Measurements from ENCODE around the gene PF4V1. TPM values are rescaled to one million over a fixed set of nuclear protein-coding genes. Genes with fewer than 3 reads are reported as not detected.

PF4V1 gene
- total and polyA plus RNA-seq, 9 of the 15 experiments (the other 6 are each of a cell fraction or from before 2014, with no cell fraction given) = not detected

DNA sequence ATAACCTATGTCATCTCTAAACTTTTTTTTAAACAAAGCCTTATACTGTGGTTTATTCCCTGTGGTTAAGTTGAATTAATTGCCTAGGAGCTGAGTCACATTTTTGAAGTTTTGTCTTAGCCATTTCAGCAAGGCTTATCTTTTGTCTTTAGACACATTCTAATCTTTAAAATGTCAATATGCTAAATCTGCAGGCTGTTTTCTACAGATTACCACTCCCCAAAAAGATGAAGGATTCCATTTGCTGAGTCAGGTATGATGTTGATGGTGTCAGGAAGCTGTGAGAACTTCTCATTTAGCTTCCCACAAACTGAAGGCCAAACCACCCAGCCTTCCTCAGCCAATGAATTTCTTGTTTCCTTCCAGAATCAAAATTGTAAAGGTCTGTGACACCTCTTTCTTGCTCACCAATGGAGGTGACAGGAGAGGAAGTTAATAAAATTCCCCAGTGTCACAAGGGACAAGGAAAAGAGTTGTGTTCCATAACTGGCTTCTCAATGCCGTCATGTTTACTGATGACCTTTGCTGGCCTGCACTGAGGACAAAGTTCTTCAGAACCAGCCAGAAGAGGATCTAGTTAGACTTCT is 20.4 kb upstream of the PF4V1 start (continued):
- TF ChIP-seq TEAD4 (IDR thresholded peaks at IDR 0.05; ENCODE audit: low read length) (peak; percentile 98), TEAD4 (CRISPR knock-in tag; IDR thresholded peaks at IDR 0.05; ENCODE audit: borderline replicate concordance) (no peak), MYNN (IDR thresholded peaks at IDR 0.05) (no peak), MYNN (CRISPR knock-in tag; IDR thresholded peaks at IDR 0.05) (no peak), TARDBP (IDR thresholded peaks at IDR 0.05) (no peak; the same call in 1 of the 2 replicates), HMBOX1 (IDR thresholded peaks at IDR 0.05) (peak; percentile 63; the same call in 1 of the 2 replicates), HES1 (IDR thresholded peaks at IDR 0.05; ENCODE audit: low read depth) (peak; percentile 75), CUX1 (CRISPR knock-in tag; IDR thresholded peaks at IDR 0.05) (no peak; the same call in 1 of the 2 replicates), ZBED1 (IDR thresholded peaks at IDR 0.05) (no peak), BCOR (IDR thresholded peaks at IDR 0.05) (0 out of 2 replicates have a peak, but pooled peaks have one; percentile 9), NR2C2 (CRISPR knock-in tag; IDR thresholded peaks at IDR 0.05) (no peak), NR2C2 (tag; IDR thresholded peaks at IDR 0.05) (no peak), CBFB (CRISPR knock-in tag; IDR thresholded peaks at IDR 0.05) (no peak), ZNF766 (CRISPR knock-in tag; conservative IDR thresholded peaks at IDR 0.05) (peak; percentile 83), ATF7 (IDR thresholded peaks at IDR 0.05) (peak; percentile 71), HNRNPK (IDR thresholded peaks at IDR 0.05; ENCODE audit: low read depth, low read length, poor library complexity, severe bottlenecking) (no peak), NCOA2 (IDR thresholded peaks at IDR 0.05; ENCODE audit: partially characterized antibody in 2 of 2) (peak in 1 of 2 experiments; percentile 57), SNRNP70 (optimal IDR thresholded peaks at IDR 0.05; ENCODE audit: low read depth, low read length) (no peak), ZNF431 (CRISPR knock-in tag; IDR thresholded peaks at IDR 0.05) (no peak), HDAC3 (IDR thresholded peaks at IDR 0.05; ENCODE audit: borderline replicate concordance, partially characterized antibody) (peak; percentile 84), SMARCE1 (IDR thresholded peaks at IDR 0.05) (peak; percentile 95), CC2D1A (IDR thresholded peaks at IDR 0.05) (peak; percentile 89)
- TF ChIP-seq, protein P1, sequence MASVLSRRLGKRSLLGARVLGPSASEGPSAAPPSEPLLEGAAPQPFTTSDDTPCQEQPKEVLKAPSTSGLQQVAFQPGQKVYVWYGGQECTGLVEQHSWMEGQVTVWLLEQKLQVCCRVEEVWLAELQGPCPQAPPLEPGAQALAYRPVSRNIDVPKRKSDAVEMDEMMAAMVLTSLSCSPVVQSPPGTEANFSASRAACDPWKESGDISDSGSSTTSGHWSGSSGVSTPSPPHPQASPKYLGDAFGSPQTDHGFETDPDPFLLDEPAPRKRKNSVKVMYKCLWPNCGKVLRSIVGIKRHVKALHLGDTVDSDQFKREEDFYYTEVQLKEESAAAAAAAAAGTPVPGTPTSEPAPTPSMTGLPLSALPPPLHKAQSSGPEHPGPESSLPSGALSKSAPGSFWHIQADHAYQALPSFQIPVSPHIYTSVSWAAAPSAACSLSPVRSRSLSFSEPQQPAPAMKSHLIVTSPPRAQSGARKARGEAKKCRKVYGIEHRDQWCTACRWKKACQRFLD (CRISPR knock-in tag; IDR thresholded peaks at IDR 0.05) = peak; percentile 69; the same call in 1 of the 2 replicates
